Caco-2 (cell line): Measurements from ENCODE around the gene GLS. TPM values are rescaled to one million over a fixed set of nuclear protein-coding genes. Genes with fewer than 3 reads are reported as not detected.

Experiments used
- BruUV-seq: library from RNA; stranded (reverse); fragments of 400-500 nt; replicated peaks from 2 replicates; lab custom pipeline; 2021; lab: Mats Ljungman, UMichigan
- CTCF ChIA-PET: fragments of 300-600 bp; sonication (Branson Sonifier 250); formaldehyde crosslinking; loops from one replicate; lab custom pipeline; 2022; ENCODE audit warnings: antibody characterized with exemption; lab: Charles Lee
- POLR2A ChIA-PET: fragments of 300-600 bp; sonication (Branson Sonifier 250); formaldehyde crosslinking; loops from one replicate; lab custom pipeline; 2022; ENCODE audit warnings: antibody characterized with exemption; lab: Charles Lee
- DNase-seq, 2 experiments: peaks; one replicate each; pipeline versions ENCODE4 v3.0.0 to v3.0.0-alpha.2; 2020 to 2022
- H3K27me3 ChIP-seq: replicated peaks from 2 replicates; pipeline ENCODE4 v1.6.0; 2011; ENCODE audit warnings: low read length; ENCODE audit not compliant: control insufficient read depth, insufficient read depth
- H3K36me3 ChIP-seq: 2 replicates; pipeline ENCODE4 v1.5.1; 2011; ENCODE audit warnings: low read length; ENCODE audit not compliant: control insufficient read depth, insufficient read depth
- H3K4me1 ChIP-seq: fragments of 250-450 bp; sonication (Bioruptor Pico); 2 replicates; pipeline ENCODE4 v1.5.1; 2020; ENCODE audit warnings: mild to moderate bottlenecking
- H3K4me3 ChIP-seq: 2 replicates; pipeline ENCODE4 v1.5.1; 2011; ENCODE audit warnings: low read depth, mild to moderate bottlenecking, control low read depth, low read length
- H3K9me3 ChIP-seq: fragments of 250-450 bp; sonication (Bioruptor Pico); 2 replicates; pipeline ENCODE4 v1.5.1; 2020; ENCODE audit warnings: mild to moderate bottlenecking, moderate library complexity
- H3K27ac Mint-ChIP-seq: one replicate; pipeline ENCODE4 v1.8.0; 2022; ENCODE audit warnings: mixed read lengths; ENCODE audit not compliant: unreplicated experiment
- H3K27me3 Mint-ChIP-seq: one replicate; pipeline ENCODE4 v1.8.0; 2022; ENCODE audit warnings: mixed read lengths; ENCODE audit not compliant: insufficient read depth, unreplicated experiment
- H3K36me3 Mint-ChIP-seq: one replicate; pipeline ENCODE4 v1.8.0; 2022; ENCODE audit warnings: mild to moderate bottlenecking, mixed read lengths; ENCODE audit not compliant: insufficient read depth, unreplicated experiment
- H3K4me1 Mint-ChIP-seq: one replicate; pipeline ENCODE4 v1.8.0; 2022; ENCODE audit warnings: low read depth, mixed read lengths; ENCODE audit not compliant: unreplicated experiment
- H3K4me3 Mint-ChIP-seq: one replicate; pipeline ENCODE4 v1.8.0; 2022; ENCODE audit warnings: mild to moderate bottlenecking, moderate library complexity, mixed read lengths; ENCODE audit not compliant: unreplicated experiment
- H3K9me3 Mint-ChIP-seq: one replicate; pipeline ENCODE4 v1.8.0; 2022; ENCODE audit warnings: mixed read lengths; ENCODE audit not compliant: unreplicated experiment
- CTCF ChIP-seq, 2 experiments: fragments of 200-600 bp in 1 of 2; IDR thresholded peaks; 1 replicate in 1 of 2; 2 replicates in 1 of 2; pipeline versions ENCODE4 v1.5.1 to v1.8.0; 2011 to 2022; ENCODE audit warnings: antibody characterized with exemption in 1 of 2, control low read depth in 1 of 2, inconsistent platforms in 1 of 2, low read depth in 1 of 2, low read length in 1 of 2, mild to moderate bottlenecking in 1 of 2, moderate library complexity in 1 of 2; ENCODE audit not compliant: insufficient read depth in 1 of 2, severe bottlenecking in 1 of 2, unreplicated experiment in 1 of 2
- intact Hi-C: fragments of 100-400 bp; cut with micrococcal nuclease; formaldehyde crosslinking; loops from one replicate; pipeline ENCODE4 v1.10.0; 2022; ENCODE audit not compliant: unreplicated experiment
- total RNA-seq: library from RNA; stranded (reverse); gene quantifications from 2 replicates; pipeline ENCODE4 v1.2.3, GENCODE V29; 2022

Gene GLS
- total RNA-seq, 1 experiment from 2014 or later = 107 TPM

GRCh38 chr2:190908532-190908931, 27.9 kb downstream of the GLS start:
- CTCF ChIA-PET = no interaction called here
- peaks cover 49% of the 10 kb centered on the region for H3K36me3 Mint-ChIP-seq

GRCh38 chr2:190909680-190910079, 29.1 kb downstream of the GLS start:
- Histone ChIP-seq H3K4me1 (no peaks in the 10 kb centered on the region), H3K27me3 (no peaks in the 10 kb centered on the region), H3K36me3 (no peaks in the 10 kb centered on the region; the same call in 1 of the 2 replicates), H3K9me3 (no peaks in the 10 kb centered on the region), H3K4me3 (no peak overlapping the region)
- no peak for DNase-seq
- Mint-ChIP-seq H3K27me3 (no peaks in the 10 kb centered on the region), H3K4me3 (no peak overlapping the region), H3K36me3 (peaks cover 42% of the 10 kb centered on the region), H3K9me3 (no peaks in the 10 kb centered on the region), H3K27ac (no peak overlapping the region), H3K4me1 (no peaks in the 10 kb centered on the region)
- no peak for TF ChIP-seq CTCF (IDR thresholded peaks at IDR 0.05; ENCODE audit: insufficient read depth in 1 of 2, low read depth in 1 of 2, low read length in 1 of 2, severe bottlenecking in 1 of 2, unreplicated experiment in 1 of 2)
- no TSS peak for BruUV-seq
- CTCF ChIA-PET = no interaction called here
- intact Hi-C loops = no loop called here
- POLR2A ChIA-PET = no interaction called here

More at GRCh38 chr2:190908532-190908931, 27.9 kb downstream of the GLS start:
- H3K4me1 Mint-ChIP-seq = no peaks in the 10 kb centered on the region
- no peaks in the 10 kb centered on the region for H3K9me3 ChIP-seq
- no peaks in the 10 kb centered on the region for H3K27me3 Mint-ChIP-seq
- H3K9me3 Mint-ChIP-seq = no peaks in the 10 kb centered on the region
- intact Hi-C loops = no loop called here
- H3K36me3 ChIP-seq = no peaks in the 10 kb centered on the region; the same call in none of the 2 replicates
- no peak for TF ChIP-seq CTCF (IDR thresholded peaks at IDR 0.05; ENCODE audit: insufficient read depth in 1 of 2, low read depth in 1 of 2, low read length in 1 of 2, severe bottlenecking in 1 of 2, unreplicated experiment in 1 of 2)
- H3K4me1 ChIP-seq = no peaks in the 10 kb centered on the region
- H3K27ac Mint-ChIP-seq = no peak overlapping the region
- no peaks in the 10 kb centered on the region for H3K27me3 ChIP-seq
- DNase-seq = no peak
- POLR2A ChIA-PET = no interaction called here
- H3K4me3 ChIP-seq = no peak overlapping the region
- H3K4me3 Mint-ChIP-seq = no peak overlapping the region
- BruUV-seq = no TSS peak

GRCh38 chr2:190910341-190911136, 29.9 kb downstream of the GLS start:
- no peak overlapping the region for H3K4me3 Mint-ChIP-seq
- no peaks in the 10 kb centered on the region for H3K27me3 Mint-ChIP-seq
- H3K9me3 Mint-ChIP-seq = no peaks in the 10 kb centered on the region
- no peak overlapping the region for H3K27ac Mint-ChIP-seq
- Histone ChIP-seq H3K4me1 (no peaks in the 10 kb centered on the region), H3K9me3 (no peaks in the 10 kb centered on the region), H3K4me3 (no peak overlapping the region), H3K36me3 (no peaks in the 10 kb centered on the region; the same call in 1 of the 2 replicates), H3K27me3 (no peaks in the 10 kb centered on the region)
- ChIA-PET POLR2A (no interaction called here), CTCF (no interaction called here)
- TF ChIP-seq CTCF (IDR thresholded peaks at IDR 0.05; ENCODE audit: insufficient read depth in 1 of 2, low read depth in 1 of 2, low read length in 1 of 2, severe bottlenecking in 1 of 2, unreplicated experiment in 1 of 2) = no peak
- H3K4me1 Mint-ChIP-seq = no peaks in the 10 kb centered on the region
- intact Hi-C loops = no loop called here
- peaks cover 39% of the 10 kb centered on the region for H3K36me3 Mint-ChIP-seq
- DNase-seq = no peak
- no TSS peak for BruUV-seq
